Hematopoietic multipotent progenitor cell treated with erythropoietin and hydrocortisone succinate and interleukin-3 and kit ligand, for 6 days (in vitro differentiated cells): ENCODE results near the gene PAM.
"Not testable (repeated sequence)": the region's sequence is repeated elsewhere in the genome, so short reads cannot be mapped to it uniquely, and the experiment has no call there.

Experiments used
- DNase-seq: peaks from one replicate; pipeline ENCODE4 v3.0.0-alpha.2; 2015

PAM gene

GRCh38 chr5:102903074-102903871, 148.2 kb downstream of the PAM start:
- DNase-seq = no peak

DNA sequence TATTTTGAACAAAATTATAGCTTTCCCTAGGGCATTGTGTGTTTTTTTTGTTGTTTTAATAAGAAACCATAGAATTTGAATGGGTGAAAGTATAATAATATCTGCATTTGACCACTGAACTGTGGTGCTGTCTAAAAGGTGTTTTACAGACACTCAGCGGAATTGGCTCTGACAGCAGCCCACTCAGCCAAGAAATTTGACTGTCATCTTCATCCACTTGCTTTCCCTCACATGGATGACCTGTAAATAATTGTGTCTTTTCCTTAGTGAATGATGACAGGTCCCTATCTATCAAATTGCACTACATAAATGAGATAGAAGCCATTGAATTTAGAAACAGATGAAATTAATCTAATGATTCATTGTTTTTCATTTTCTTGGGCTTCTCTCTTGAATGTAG, 150.0 kb downstream of the PAM start:
- no peak for DNase-seq

- not testable (repeated sequence) for DNase-seq
These were observed 152.0 kb downstream of the PAM start for GRCh38 chr5:102907099-102907498.

DNA sequence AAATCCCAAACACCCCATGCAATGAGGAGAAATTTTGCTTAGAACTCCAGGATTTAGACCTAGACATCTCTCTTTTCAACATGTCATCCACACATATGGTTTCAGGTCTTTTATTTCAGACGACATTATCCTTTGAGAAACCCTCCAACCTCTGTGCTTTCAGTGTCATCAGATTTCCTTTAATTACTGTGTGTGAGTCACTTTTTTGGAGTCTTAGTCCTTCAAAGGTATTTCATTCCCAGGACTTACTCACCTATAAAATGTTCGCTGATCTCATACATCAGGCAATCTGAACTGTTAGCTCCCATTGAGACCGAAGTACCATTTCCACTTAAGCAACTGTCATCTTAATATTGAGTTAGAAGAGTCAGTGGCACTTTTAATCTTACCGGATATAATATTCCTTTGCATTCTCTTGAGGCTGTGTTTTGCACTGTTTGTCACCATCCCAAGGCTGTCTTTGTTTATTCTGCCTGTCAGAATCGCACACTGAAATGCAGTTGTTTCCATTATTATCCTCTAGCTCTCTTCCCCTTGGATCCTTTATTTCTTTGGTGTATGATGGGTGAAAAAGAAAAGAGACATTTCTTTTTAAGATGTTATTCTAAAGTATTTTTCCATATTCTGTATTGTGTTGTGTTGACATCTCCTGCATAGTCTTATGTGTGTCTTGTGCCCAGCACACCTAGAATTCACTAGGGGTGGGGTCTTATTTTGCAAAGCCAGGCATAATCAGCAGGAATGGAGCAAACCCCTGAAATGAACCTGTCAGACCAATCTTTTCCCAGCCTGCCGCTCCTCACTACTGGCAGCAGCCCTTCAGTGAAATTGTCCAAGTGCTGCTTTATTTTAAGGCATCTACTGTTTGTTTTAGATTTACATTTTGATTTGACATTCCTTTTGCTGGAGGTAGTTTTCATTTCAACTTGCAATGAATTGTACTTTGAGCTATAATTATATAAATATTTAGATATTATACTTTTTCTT, 155.4 kb downstream of the PAM start:
- DNase-seq = no peak

DNA sequence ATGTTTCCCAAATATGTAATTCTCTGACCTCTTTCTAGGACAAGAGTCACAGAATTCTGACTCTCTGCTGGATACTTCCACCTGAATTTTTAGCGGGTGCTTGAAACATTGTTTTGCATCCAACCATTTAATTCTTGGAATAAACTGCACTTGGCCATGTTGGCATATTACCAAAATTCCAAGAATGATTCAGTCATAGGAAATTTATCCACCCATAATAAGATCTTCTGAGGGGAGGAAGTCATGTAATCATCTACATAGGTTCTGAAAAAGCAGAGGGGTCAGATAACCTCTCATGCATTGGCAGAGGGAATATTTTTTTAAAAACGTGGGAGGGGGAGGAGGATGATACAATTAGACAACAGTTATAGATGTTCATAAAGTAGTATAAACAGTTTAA, 156.9 kb downstream of the PAM start:
- no peak for DNase-seq

- DNase-seq = no peak
These were observed 161.0 kb downstream of the PAM start for GRCh38 chr5:102916109-102916508.

DNA sequence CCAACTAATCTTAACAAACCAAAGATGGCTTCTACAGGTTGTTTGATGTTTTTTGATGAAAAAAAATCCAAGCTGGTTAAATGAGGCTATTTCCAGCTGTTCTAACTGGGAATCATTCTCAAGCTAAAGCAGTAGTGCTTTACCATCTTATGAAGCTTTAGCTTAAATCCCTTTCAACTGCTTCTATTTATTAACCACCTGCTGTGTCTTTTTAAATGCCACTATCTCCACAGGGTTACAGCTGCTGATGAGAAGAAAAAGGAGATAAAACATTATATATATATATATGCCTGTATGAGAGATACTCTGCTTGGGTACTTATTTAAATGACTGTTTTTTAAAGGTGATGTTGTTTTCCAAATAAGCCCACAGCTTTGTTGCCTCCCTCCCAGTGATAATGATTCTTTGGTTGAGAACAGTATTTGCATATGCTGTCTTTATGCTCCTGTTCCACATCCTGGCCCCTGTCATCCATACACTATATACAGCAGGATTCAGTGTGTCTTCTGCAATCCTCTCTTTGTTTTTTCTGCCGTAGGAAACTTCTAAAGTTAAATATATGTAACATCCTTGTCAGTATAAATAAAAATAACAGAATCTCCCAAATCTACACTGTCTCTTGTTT, 164.0 kb downstream of the PAM start:
- DNase-seq = no peak

DNA sequence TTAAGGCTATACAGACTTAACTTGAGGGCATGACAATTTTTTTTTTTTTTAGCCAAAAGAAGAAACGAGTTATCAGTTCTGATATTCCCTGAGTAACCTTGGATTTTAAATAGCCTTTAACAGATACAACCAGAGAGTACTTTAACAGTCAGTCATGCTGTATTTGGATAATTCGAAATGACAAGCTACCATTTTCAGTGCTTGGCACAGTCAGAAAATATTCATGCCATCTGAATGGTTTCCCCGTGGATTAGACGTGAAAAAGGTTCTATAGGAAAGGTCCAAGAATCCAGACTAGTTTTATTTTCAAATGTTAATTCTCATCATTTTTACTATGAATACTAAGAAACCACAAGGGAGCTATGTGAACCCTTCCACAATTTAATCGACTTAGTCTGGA, 165.7 kb downstream of the PAM start:
- DNase-seq = no peak

GRCh38 chr5:102921341-102922044, 166.4 kb downstream of the PAM start:
- no peak for DNase-seq

- DNase-seq = no peak
These were observed 167.1 kb downstream of the PAM start for GRCh38 chr5:102922111-102922720.

DNA sequence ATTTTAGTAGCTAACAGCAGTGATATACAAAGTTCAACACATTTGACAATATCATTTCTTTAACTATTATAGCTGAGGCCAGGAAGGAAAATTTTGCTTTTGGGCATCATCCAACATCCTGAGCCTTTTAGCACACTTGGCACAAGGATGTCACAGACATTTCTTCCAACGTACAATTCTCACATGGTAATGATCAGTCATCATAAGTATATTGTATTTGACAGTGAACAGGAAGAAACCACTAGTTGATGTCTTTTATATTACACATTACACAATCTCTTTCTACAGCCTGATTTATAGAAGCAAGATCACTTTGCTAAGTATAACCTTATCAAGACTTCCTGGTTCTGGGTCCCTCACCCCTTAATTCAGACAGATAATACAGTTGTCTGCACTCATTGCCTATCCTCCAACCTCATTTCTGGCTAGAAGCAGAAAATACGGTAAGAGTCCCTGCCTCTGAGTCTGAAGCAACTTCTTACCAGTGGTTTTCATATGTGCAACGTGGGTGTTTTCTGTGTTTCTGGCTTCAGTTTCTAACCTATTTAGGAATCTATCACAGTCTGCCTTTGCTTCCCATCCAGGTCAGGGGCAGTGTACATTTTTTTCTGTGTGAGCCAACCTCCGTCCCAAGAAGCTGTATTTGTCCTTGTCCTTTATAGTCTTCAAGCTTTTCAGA, 167.8 kb downstream of the PAM start:
- DNase-seq = no peak

DNA sequence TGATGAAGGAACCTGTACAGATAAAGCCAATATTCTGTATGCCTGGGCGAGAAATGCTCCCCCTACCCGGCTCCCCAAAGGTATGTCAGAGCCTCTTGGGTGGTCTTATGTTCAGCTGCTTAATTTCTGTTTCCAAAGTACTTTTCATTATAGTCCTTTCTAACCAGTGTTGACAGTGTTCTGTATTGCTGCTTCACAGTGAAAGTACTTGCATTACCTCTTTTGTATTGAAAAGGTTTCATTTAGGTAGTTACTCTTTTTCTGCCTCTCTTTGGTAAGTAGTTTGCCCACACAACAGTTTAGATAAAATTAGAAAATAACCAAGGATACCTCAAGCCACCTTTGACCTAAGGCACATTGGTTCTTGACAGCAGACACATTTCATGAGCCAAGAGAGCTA, 169.9 kb downstream of the PAM start:
- DNase-seq = no peak

DNA sequence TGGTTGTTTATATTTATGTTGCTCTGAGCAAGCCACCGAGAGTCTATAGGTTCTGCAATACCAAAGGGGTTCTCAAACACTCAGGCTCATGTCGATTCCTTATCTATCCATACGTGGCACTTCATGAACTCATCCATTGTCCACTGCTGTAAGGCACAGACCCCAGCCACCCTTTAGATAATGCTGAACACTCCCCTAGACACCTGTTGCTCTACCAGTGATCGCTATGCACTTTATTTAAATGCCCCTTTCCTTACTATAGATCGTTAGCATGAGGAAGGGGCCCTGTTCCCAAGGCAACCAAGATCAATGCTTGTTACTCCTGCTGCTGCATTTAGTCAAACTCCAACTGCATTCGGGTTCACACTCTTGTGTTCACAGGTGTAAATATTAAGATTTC, 171.9 kb downstream of the PAM start:
- no peak for DNase-seq

- DNase-seq = no peak
These were observed 175.1 kb downstream of the PAM start for GRCh38 chr5:102930244-102930643.

DNA sequence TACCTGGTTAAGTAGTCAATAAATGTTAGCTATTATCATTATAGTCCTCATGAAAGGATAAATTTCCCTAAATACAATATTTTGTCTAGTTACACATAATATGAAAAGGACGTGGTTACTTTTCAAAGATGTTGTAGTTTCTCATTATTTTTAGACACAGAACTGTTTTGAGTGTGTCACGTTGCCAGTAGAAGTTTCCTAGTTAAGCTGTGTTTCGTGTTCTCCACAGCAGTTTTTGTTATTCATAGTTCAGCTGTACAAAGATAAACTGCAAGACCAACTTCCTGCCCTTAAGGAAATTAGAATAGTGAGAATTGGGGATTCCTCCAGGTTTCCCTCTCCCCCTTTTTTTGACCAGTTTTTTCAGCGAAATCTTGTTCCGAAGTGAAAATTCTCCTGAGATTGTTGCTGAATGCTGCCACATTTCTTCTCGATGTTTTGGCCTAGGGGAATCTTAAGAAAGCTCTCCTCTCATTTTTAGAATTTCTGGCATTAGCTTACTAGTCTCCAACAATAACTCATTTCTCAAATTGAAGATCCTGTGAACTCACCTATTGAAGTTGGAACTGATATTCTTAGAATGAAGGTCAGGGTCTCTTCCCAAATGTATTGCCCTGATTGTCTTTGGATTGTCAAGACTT, 176.1 kb downstream of the PAM start:
- DNase-seq = no peak

DNA sequence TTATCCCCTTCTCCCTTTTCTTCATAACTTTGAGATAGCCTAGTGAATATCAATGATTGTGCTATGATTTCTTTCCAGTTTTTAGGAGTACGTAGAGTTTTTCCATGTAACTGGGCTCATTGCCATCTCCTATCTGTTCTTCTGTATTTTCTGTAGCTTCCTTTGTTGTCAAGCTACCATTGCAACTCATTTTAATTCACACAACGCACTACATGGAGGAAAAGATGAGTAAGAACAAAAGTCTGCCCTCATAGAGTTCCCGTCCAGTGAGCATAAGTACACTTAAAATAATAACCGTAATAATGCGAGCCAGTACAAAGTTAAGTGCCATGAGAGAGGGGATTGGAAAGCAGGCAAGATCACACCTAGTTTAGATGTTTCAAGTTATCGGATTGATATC, 177.7 kb downstream of the PAM start:
- DNase-seq = no peak

DNA sequence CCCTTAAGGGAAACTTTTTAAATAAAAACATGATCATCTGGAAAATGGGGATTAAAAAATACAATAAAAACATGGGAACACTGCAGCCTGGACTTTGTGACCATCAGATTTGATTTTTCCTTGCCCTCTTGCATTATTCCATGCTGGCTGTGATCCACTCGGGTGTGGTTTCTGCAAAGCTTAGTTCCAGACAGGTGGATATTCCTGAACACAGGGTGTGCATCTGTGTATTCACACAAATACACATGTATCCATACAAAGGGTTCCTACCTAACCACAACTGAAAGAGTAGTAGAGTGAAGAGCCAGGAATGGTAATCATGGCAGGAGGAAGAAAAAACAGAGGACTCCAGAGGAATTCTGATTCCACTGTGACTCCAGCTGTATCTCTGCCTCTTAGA, 178.2 kb downstream of the PAM start:
- no peak for DNase-seq

DNA sequence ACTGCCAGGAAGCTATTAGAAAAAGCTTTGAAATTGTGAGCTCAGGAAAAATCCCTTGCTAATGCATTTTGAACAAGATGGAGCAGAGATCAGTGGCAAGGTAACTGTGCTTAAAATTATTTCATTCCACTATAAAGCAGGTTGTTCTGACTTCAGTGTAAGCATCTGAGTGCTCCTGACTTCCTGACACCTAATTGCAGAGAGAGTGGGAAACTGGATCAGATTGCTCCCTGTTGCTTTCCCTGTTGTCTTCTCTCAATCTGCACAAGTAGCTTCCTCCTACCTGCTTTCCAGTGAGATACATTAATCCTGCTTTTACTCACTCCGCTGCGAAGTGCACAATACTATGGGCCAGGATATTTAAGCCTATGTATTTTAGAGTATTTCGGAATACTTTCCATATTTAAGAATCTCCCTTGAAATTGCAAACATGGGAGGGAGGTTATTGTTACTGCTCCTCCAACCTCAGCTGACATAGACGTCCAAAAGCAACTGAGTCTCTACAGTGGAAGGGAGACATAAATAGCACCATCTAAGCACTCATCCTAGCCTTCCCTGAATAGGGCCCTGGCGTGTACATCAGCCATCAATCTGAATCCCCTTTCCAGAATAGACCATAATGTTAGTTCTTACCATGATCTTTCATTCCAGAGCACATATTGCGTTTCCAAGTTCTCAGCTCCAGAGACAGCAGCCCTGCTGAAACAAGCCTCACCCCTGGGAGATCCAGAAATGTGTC, 178.8 kb downstream of the PAM start:
- no peak for DNase-seq

GRCh38 chr5:102937894-102938293, 182.8 kb downstream of the PAM start:
- no peak for DNase-seq

GRCh38 chr5:102941111-102941510, 186.0 kb downstream of the PAM start:
- no peak for DNase-seq

DNA sequence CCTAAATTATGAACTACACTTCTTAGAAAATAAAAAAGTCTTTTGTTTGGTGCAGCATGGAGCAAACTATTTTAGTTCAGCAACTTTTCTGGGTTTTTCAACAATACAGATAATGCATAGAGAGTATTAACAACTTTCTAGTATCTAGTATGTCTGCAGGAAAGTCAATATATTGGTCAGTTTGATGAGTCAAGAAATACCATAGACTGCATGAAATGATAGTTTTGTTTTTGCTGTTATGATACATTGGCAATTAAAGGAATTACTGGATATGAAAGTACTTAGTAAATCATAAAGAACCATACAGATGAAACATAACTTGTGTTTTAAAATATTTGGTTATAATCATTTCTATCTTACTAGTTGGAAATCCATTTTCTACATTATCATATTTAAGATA, 191.3 kb downstream of the PAM start:
- no peak for DNase-seq
